HL-60/S4 treated with retinoic acid at 250 ng/mL for 4 days and 3 days (cell line): ENCODE data around the gene SKAP1.

Experiments
- in situ Hi-C: fragments of 300-500 bp; cut with MboI; formaldehyde crosslinking; loops from 2 replicates; pipeline ENCODE4 v1.7.0; 2022; ENCODE audit warnings: low sequenced_read_pairs

Gene SKAP1

DNA sequence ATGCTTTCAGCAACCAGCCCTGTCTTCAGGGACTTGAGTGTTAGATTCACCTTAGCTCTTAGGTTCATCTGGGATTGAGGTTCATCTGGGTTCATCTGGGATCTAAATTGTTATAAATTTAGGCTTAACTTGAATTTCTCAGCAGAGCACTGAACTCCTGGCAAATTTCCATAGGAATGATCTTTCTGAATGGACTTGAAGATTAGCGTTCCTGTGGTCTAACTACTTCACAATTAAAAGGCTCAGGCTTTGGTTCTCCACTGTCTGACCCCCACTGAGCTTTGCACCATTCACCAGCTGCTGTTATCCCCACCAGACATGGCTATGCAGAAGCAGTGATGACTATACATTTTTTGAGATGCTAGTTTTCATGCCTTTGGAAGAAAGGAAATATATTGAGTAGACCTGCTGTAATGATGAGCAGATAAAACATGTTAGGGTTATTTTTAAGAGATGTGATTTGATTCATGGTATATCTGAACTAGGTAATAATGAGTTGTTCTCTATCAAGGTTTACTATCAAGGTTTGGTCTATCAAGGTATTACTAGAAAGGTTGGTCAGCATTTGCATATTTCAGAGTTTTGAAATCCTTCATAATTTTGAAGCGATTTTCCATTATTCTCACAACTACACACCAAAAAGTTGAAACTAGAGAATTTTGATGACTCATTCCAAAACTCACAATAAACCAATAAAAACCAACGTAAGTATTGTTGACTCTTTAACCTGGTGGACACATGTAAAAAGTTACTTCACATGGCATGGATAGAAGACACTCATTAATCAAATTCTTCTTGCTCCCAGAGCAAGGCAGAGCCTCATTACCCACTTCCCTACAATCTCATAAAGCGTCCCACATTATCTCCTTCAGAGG lies 250.7 kb downstream of the SKAP1 start:
- in situ Hi-C loops = no loop called here

DNA sequence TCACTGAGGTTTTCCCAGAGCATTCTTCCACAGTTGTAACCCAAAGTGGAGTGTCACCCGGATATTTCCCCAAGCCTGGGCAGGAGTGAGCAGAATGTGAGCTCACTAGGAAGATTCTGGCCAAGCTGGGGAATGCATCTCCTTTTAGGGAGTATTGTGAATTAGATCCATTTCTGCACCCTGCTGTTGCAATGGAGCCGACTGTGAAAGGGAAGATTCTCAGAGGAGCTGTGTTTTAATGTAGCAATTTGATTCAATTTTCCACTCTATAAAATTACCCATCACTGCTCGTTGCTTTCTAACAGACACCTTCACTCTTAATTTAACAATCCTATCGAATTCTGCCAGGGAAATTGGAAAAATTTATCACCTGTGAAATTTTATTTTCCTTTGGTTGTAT lies 251.7 kb downstream of the SKAP1 start:
- in situ Hi-C loops = no loop called here

DNA sequence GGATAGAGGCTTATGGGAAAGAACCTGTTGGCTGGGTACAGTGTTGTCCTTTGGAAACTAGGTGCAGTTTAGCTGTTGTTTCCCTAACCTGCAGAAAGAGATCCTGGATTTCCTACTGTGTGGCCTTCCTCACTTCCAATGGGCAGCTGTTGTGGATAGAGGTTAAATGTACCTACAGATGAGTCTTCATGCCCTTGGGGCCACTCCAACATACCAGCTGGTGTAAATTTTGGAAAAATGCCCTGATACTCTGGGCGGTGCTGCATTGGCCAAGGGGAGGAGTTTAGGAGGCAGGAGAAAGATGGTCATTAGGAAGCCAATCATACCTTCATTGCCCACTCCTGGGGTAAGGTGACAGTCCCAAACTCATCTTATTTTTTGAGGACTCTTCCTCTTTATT lies 252.2 kb downstream of the SKAP1 start:
- in situ Hi-C loops = no loop called here

DNA sequence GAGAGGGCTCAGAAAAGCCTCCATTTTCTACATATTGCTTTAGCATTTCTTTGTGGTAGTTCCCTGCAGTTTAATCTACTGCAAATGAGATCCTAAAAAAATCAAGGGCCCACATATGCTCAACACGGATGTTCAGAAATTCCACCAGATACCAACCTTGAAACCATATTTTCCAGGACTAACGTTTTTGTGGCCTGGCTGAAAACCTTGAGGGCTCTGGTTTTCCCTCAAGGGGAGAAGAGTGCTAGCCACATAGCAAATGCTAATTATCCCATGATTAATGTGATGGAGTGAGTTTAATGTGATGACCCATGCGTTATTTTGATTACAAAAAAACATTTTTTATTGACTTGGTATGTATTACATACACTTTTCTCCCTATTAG lies 253.6 kb downstream of the SKAP1 start:
- in situ Hi-C loops = no loop called here

DNA sequence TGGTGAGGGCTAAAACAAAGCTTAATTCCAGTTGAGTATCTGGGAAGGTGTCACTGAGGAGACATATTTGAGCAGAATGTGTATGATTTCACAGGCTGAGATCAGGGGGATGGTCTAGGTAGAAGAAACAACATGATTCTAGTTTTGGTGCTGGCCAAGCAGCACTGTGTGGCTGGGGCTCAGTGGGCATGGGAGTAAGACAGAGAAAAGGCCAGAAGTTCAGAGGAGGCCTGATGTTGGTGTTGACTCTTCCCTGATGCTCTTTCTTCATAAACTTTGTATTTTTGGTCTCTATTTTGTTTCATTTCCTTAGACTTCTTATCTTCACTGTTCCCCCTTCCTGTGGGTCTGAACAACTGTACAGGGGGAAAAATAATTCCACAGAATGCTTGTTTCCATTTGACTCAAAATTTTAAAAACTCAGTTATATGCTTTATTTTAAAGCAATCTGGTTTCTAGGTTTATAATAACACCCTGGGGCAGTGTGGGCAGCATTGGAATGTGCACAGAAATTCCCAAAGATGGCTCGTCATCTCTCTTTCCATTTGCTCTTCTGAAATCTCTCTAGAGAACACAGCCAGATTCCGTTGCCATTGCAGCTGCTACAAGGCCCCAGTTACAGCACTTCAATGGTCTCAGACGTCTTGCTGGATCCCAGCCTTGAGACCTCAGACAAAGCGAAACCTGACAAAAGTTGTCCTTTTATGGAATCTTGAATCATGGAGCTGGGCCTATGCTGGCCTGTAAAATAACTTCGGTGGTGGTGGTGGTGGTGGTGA lies 254.1 kb downstream of the SKAP1 start:
- in situ Hi-C loops = no loop called here

DNA sequence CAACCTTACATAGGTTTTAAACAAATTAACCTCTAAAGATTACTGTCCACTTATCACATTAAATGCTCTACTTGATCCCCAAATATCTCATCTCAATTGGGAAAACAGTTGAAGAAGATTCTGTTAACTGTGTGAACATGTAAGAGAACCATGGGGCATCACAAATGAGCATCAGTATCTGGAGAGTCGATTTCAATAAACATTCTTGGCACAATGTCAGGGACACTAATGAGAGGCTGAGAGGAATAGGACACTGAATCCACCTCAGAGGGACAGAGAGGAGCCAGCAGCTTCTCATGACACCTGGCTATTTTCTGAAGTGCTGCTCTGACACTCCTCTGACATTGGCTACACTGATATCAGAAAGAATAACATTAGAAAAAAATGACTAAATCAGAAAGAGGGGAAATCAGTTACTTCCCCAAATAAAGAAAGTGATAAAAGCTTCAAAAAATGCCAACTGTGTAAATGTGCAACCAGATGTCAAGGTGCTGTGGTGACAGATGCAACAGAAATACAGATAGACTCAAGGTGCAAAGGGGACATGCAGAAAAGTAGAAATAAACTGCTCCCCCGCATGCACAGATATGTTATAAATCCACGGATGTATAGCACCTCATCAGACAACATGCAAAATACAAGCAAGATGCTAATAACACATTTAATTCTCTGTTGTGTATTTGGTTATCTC lies 255.0 kb downstream of the SKAP1 start:
- in situ Hi-C loops = no loop called here

DNA sequence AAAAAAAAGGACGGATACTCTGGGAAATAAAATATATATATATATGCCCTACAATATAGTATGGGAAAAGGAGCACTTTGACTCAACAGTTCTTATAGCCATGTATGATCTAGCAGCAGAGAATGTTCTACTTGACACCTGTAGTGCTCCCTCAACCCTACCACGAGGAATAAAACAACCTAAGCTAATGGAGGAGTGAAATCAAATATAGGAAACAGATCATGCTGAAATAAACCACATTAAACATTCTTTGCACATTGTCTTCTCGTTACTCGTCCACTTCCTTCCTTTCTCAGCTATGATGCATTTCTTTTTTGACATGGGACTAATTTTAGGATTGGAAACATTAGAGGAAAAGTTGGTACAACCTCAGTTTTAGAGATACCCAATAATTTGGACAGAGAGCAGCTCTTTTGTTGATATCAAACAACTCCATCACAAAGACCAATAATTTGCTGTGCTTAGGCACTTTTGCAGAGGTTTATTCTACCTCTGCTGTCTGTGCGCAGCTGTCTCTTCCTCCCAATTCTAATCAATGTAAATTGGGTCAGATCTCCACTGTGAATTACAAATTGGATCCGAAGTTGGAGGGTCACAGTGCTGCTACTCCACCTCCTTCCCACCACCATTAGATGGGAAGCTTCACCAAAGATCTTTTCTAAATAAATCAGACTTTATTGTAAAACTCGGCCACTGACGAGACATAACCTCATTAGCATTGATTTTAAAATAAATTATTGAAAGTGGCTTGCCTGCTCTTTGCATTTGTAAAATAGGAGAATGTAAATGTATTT lies 256.6 kb downstream of the SKAP1 start:
- in situ Hi-C loops = no loop called here

DNA sequence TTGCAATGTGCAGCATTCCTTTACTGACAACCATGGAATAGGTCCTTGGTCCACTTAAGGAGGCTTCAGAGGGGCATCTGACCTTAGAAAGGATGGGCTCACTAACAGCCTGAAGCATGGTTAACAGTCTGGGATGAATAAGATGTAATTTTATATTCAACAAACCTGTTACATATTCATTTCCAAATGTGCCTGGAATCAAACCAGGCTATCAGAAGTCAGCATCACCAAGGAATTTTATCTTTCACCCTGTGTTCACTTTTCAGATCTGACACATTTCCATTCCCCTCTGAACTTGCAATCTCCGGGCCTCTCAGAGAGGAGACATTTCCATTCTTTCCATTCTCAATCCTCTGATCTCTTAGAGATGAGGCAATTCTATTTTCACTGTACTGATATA lies 260.1 kb downstream of the SKAP1 start:
- in situ Hi-C loops = no loop called here

DNA sequence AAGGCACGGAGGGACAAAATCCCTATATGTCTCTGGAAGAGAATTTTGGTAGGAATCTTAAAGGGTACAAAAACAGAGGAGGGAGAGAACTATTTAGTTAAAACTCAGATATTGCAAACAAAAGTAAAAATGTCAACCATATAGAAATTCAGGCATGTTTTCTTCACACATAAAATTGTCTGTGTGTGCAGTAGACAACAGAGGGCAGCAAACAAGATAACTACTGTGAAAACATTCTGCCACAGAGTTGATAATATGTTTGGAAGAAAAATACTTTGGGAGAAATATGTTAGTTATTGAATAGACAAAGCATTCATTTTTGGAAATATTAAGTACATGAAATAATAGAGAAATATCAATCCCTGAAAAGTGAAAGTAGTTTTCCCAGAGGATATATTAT lies 266.2 kb downstream of the SKAP1 start:
- in situ Hi-C loops = no loop called here

DNA sequence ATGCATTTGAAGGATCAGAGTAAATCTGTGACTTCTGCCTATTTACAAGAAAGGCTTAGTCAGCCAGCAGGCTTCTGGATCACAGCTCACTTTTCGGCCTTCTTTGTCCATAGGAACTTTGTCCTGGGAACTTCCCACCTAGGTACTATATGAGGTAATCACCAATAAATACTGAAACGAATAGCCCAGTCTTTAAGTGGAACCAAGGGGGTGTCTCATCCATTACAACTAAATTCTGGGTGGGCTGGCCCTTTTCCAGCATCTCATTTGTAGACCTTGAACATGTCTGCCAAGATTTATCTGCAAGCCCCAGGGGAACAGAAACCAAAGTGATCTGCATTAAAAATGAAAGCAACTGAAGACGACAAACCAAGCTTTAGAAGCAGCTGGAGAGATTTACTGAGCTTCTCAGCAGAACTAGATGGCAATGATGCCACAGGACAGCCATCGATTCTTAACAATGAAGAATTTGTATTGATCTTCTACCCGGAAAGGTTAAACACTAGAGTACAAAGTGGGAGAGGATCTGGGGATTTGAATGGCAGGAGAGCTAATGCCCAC lies 267.0 kb downstream of the SKAP1 start:
- in situ Hi-C loops = no loop called here

DNA sequence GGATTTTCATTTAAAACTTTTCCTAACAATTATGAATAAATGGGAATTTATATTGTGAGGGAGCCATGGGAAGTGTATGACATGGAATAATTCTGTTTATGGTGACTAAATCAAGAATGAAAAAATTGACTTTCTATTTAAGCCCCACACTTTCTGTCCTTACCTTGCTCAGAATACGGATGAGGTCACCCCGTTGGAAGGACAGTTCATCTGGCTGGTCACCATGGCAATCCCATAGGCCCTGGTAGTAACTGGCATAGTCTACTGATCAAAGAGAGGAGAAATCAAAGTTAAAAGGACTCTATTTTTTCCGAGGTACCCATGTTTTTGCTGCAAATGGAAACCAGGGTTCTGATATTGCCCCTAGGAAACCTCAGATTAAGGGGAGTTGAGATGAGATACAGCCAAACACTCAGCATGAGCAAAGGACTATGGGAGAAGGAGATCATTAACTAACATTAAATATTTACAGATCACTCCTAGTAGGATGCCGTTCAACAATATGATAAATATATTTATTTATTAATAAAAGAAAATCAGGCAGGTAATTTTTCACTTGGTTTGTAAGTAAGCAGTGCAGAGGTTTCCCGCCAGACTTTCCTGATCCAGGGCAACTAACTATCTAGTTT lies 267.6 kb downstream of the SKAP1 start:
- in situ Hi-C loops = no loop called here

DNA sequence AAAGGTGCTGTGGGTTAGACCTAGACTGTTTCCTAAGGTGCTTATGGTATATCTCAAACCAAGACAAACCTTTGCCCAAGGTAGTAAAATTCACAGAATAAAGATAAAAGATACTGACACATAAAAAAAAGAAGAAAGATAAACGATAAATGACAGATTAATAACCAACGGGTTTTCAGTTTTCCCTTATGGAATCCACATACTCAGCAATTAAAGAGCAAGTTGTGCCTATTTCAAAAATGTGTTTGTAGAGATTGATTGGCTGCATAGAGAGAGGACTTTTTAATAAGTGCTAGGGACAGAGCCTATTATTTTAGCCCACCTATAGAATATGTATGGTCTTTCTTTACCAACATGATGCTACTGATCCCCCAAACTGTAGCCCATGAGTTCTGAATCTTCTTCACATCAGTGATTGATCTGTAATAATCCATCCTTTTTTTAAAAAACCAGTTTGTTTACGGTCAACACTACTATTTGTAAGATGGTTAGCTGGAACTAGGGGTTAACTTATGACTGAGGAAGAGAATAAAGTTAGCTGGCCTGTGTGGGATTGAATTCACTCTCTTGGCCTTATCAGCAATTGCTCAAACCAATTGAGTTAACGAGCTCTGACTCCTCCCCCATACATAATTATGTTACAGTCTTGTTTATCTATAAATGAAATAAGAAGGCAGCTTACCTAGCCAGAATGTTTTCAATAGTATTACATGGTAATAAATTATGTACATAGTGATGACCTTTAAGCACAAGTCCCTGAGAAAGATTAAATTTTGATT lies 268.7 kb downstream of the SKAP1 start:
- in situ Hi-C loops = no loop called here

DNA sequence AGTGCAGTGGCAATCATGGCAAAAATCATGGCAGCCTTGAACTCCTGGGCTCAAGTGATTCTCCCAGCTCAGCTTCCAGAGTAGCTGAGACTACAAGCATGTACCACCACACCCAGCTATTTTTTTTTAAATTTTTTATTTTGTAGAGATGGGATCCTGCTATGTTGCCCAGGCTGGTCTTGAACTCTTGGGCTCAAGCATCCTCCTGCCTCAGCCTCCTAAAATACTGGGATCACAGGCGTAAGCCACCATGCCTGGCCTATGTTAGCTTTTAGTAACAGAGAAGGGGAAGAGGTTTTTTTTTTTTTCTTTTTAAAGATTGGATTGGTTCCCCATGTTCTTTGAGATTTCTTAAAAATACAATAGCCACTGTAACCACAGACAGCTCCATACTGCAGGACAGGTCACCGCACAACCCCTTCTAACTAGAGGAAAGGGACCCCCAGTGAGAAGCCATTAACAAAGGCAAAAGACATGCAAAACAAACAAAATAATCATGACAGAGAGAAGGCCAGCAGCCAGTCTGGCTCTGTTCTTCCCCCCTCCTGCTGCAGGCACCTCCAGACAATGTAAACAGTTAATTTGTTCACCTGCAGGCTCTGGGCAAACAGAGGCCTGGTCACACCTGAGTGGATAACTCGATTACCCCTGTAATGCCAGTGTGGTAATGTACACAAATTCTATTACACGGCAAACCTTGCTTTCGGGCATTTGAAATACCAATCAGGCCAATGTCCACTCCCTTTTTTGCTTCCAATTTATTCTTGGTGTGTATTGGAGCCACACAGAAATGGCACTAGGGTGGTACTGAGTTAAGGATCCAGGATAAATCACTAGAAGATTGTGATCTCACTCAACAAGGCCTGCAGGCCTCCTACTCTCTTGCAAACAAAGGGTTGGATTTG lies 269.6 kb downstream of the SKAP1 start:
- in situ Hi-C loops = no loop called here

DNA sequence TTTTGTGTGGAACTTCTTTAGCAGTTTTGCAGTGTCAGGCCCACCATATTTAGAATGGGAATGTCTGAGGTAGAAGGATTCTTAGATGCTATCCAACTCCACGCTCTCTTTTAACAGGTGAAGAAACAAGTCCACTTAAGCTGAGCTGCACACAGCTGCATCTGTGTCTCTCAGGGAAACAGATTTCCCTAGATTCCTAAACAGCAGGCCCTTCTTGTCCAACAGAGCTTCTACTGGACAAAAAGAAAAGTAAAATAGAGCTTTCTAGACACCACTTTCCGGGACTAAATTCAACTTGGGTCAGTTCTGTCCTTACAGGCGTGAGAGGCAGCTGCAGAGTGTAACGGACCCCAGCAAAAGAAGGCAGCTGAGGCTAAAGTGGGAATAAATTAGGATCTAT lies 270.8 kb downstream of the SKAP1 start:
- in situ Hi-C loops = no loop called here

DNA sequence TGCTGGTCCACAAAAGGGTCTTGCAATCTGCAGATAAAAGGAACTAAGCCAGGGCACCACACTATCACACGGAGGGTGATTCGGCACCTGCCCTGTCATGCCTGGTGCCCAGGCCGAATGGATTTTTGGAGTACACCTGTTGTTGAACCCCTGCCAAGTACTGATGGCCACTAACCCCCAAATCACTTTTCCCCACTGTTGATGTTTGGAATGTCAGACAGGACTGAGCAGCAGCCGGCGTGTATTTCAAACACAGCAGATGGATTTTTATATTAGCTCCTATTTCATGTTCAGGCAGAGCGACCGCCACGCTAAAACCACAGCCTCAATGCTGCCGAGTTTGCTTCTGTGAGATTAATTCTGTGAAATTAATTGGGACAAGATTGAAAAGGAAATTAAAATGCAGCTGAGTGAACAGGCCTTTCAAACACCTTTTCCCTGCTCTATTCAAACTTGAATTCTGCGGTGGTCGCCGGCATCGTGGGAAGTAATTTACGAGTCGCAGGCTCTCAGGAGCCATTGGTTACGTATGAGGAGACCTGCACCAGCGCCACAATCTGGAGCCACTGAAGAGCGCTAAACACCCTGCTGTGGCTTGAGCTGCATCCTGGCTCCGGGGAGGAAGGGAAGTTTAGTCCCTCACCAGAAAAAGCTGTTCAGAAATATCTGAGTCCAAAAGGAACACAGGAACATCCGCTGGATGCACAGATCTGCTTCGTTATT lies 274.0 kb downstream of the SKAP1 start:
- in situ Hi-C loops = no loop called here

DNA sequence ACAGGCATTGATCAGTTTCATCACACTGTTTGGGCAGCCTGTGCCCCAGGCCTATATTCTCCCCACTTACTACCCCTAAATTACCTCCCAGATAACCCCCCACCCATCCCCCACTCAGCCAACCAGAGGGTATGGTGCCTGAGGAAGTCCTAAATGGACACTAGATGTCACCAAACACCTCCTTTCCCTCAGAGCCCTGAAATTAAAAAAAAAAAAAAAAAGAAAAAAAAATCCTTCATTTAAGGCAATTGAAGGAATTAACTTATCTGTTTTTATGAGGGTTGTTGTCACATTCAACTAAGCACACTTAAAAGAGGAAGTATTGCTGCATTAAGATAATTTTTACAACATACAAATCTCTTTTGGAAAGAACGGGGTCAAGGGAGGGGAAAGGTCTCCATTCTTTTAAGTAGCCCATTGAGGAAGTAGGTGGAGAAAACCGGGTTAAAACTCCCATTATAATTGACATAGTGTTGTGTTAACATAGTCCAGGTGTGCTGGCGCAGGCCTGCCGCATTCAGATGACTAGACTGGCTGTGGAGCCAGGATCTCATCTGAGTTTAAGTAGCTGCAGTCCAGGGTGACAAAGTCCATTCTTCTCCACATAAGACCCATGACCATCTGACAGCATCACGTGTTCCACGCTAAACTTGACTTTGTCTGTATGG lies 276.2 kb downstream of the SKAP1 start:
- in situ Hi-C loops = no loop called here

DNA sequence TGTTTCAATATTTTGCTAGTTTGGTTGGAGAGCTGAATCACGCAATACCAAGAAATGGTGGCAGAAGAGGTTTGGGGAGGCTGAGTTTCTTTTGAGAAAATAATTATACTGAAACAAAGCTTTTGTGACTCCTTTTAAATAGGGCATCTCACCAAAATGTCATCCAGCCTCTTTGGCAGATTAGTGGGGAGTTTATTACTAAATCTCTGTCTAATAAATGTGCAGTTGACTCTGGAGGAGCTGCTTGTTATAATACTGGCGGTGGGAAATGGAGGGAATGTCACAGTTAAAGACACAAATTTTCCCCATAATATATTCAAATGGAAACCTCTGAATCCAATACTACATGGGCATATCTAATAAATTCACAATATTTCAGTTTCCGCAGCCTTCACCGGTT lies 277.7 kb downstream of the SKAP1 start:
- in situ Hi-C loops = no loop called here
